Measurements from ENCODE around the gene ERI3. TPM values are rescaled to one million over a fixed set of nuclear protein-coding genes. Genes with fewer than 3 reads are reported as not detected.

The ERI3 gene
- polyA plus RNA-seq, 1 donor from 2014 or later: 92.5 TPM

DNA sequence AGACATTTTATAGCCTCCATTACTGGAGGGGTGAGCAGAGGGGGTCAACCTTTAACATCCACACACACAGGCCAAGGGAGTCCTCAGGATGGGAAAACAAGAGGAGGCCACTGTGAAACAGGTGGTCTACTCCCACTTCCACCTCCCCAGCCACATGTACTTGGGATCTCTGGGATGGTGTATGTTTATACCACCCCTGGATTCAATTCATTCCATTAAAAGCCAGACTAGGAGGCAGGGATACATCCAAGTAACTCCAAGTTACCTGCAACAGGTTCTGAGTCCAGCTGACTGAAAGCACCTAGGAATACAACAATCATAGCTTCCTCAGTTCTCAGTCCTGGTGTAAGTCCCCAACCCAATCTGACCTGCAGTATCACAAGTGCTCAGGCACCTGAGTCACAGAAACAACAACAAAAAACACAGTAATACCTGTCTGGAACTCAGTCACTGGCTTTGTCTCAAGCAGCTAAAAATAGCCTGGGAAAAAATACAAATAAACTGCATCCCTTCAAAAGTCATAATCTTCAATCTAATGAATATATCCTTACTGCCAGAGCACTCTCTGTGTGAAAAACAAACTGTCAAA, 9.8 kb downstream of the ERI3 start:
- H3K36me3 ChIP-seq (ENCODE audit: insufficient read depth, low read length): no peaks in the 10 kb centered on the region
- no peaks in the 10 kb centered on the region for H4K20me1 ChIP-seq (ENCODE audit: insufficient read depth)
- H3K79me2 ChIP-seq (replicated peaks; ENCODE audit: insufficient read depth, low read length): peaks cover 12% of the 10 kb centered on the region
- H3K4me2 ChIP-seq (ENCODE audit: low read length): no peak overlapping the region
- H3K27me3 ChIP-seq (ENCODE audit: insufficient read depth, low read depth, low read length): no peaks in the 10 kb centered on the region
- no peak for TF ChIP-seq EZH2 (IDR thresholded peaks at IDR 0.05; ENCODE audit: borderline replicate concordance, insufficient read depth, low read length, poor library complexity, severe bottlenecking)
- no peak for TF ChIP-seq EP300 (conservative IDR thresholded peaks at IDR 0.05; ENCODE audit: poor library complexity, severe bottlenecking)
- no peak for TF ChIP-seq POLR2AphosphoS5 (IDR thresholded peaks at IDR 0.05)
- TF ChIP-seq MXI1 (conservative IDR thresholded peaks at IDR 0.05; ENCODE audit: poor library complexity, severe bottlenecking): no peak
- TF ChIP-seq SMC3 (conservative IDR thresholded peaks at IDR 0.05; ENCODE audit: poor library complexity): no peak
- TF ChIP-seq RAD21 (conservative IDR thresholded peaks at IDR 0.05): no peak
- TF ChIP-seq, protein P1, sequence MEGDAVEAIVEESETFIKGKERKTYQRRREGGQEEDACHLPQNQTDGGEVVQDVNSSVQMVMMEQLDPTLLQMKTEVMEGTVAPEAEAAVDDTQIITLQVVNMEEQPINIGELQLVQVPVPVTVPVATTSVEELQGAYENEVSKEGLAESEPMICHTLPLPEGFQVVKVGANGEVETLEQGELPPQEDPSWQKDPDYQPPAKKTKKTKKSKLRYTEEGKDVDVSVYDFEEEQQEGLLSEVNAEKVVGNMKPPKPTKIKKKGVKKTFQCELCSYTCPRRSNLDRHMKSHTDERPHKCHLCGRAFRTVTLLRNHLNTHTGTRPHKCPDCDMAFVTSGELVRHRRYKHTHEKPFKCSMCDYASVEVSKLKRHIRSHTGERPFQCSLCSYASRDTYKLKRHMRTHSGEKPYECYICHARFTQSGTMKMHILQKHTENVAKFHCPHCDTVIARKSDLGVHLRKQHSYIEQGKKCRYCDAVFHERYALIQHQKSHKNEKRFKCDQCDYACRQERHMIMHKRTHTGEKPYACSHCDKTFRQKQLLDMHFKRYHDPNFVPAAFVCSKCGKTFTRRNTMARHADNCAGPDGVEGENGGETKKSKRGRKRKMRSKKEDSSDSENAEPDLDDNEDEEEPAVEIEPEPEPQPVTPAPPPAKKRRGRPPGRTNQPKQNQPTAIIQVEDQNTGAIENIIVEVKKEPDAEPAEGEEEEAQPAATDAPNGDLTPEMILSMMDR (IDR thresholded peaks at IDR 0.05; ENCODE audit: poor library complexity, severe bottlenecking): no peak
- no peak for TF ChIP-seq TAF1 (IDR thresholded peaks at IDR 0.05; ENCODE audit: low read depth)
- TF ChIP-seq, protein P2, sequence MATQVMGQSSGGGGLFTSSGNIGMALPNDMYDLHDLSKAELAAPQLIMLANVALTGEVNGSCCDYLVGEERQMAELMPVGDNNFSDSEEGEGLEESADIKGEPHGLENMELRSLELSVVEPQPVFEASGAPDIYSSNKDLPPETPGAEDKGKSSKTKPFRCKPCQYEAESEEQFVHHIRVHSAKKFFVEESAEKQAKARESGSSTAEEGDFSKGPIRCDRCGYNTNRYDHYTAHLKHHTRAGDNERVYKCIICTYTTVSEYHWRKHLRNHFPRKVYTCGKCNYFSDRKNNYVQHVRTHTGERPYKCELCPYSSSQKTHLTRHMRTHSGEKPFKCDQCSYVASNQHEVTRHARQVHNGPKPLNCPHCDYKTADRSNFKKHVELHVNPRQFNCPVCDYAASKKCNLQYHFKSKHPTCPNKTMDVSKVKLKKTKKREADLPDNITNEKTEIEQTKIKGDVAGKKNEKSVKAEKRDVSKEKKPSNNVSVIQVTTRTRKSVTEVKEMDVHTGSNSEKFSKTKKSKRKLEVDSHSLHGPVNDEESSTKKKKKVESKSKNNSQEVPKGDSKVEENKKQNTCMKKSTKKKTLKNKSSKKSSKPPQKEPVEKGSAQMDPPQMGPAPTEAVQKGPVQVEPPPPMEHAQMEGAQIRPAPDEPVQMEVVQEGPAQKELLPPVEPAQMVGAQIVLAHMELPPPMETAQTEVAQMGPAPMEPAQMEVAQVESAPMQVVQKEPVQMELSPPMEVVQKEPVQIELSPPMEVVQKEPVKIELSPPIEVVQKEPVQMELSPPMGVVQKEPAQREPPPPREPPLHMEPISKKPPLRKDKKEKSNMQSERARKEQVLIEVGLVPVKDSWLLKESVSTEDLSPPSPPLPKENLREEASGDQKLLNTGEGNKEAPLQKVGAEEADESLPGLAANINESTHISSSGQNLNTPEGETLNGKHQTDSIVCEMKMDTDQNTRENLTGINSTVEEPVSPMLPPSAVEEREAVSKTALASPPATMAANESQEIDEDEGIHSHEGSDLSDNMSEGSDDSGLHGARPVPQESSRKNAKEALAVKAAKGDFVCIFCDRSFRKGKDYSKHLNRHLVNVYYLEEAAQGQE (IDR thresholded peaks at IDR 0.05; ENCODE audit: borderline replicate concordance): no peak
- H3F3A ChIP-seq (ENCODE audit: insufficient read depth, low read length, poor library complexity, severe bottlenecking): no peaks in the 10 kb centered on the region
- H3K9me3 ChIP-seq (ENCODE audit: low read length): no peaks in the 10 kb centered on the region
- no peak overlapping the region for H3K9ac ChIP-seq (ENCODE audit: low read length)
- H3K4me3 ChIP-seq (ENCODE audit: low read length): no peak overlapping the region
- H2AFZ ChIP-seq (ENCODE audit: low read depth, low read length): no peak overlapping the region
- no peaks in the 10 kb centered on the region for H3K9me2 ChIP-seq (ENCODE audit: insufficient read depth, low read length)
- no peak overlapping the region for H3K27ac ChIP-seq (ENCODE audit: low read length)

DNA sequence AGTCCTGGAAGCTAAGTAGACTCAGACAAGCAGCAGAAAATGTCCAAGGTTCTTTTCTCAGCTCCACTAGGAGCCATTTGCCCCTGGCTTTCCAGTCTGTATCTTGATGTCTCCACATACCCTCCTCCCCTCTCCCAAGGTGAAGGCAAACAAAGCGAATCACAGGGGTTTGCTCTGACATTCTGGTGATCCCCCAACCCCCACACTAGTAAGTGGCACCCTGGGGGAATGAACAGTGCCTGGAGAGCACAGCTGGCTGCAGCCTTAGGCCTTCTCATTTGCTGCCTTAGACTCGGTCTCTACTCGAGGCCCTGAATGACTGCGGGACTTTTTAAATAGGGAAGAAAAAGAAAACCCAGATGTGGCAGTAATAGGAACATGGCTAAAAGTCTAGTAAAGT, 15.3 kb downstream of the ERI3 start:
- Histone ChIP-seq H3F3A (ENCODE audit: insufficient read depth, low read length, poor library complexity, severe bottlenecking) (no peaks in the 10 kb centered on the region), H3K27ac (ENCODE audit: low read length) (no peak overlapping the region), H3K9ac (ENCODE audit: low read length) (no peak overlapping the region), H4K20me1 (ENCODE audit: insufficient read depth) (no peaks in the 10 kb centered on the region), H3K79me2 (replicated peaks; ENCODE audit: insufficient read depth, low read length) (peaks cover 5% of the 10 kb centered on the region), H3K9me3 (ENCODE audit: low read length) (no peaks in the 10 kb centered on the region), H3K4me2 (ENCODE audit: low read length) (no peak overlapping the region), H3K36me3 (ENCODE audit: insufficient read depth, low read length) (no peaks in the 10 kb centered on the region), H3K9me2 (ENCODE audit: insufficient read depth, low read length) (no peaks in the 10 kb centered on the region), H2AFZ (ENCODE audit: low read depth, low read length) (no peak overlapping the region), H3K4me3 (ENCODE audit: low read length) (no peak overlapping the region), H3K27me3 (ENCODE audit: insufficient read depth, low read depth, low read length) (no peaks in the 10 kb centered on the region)
- no peak for TF ChIP-seq SMC3 (conservative IDR thresholded peaks at IDR 0.05; ENCODE audit: poor library complexity)
- no peak for TF ChIP-seq EP300 (conservative IDR thresholded peaks at IDR 0.05; ENCODE audit: poor library complexity, severe bottlenecking)
- TF ChIP-seq, protein P2 (IDR thresholded peaks at IDR 0.05; ENCODE audit: borderline replicate concordance): no peak
